ENCODE results near the gene FRMD1. TPM values are rescaled to one million over a fixed set of nuclear protein-coding genes. Genes with fewer than 3 reads are reported as not detected.

Gene FRMD1
- total RNA-seq, 1 donor, result under 0.01 TPM

DNA sequence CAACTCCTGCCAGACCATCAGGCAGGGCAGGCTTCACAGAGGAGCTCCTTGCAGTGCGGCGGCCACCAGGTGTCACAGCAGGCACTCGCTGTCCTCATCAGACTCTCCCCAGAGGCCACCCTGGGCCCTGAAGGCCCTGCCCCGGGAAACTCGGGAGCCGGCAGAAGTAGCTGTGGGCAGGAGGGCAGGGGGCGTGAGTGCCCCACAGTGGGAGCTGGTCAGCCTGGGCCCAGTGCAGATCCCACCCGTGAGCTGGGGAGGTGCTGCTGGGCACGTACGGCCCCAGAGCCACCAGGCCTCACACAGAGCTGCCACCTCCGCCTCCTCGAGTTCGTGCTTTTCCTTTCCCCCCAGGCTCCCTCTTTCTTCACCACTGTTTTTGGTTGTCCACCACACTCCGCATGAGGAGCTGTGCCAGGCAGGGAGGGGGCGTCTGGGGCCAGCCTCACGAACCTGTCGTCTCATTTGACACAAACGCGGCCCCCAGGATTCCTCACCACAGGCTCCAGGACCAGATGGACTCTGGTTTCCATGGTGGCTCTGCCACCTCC is 33.8 kb downstream of the FRMD1 start:
- peak; percentile 72 for DNase-seq (ENCODE audit: insufficient read length, low spot score, missing footprints)
- Histone ChIP-seq H3K4me2 (ENCODE audit: insufficient read depth, low read length) (no peak overlapping the region), H3K27ac (ENCODE audit: low read depth, low read length) (no peak overlapping the region), H3K36me3 (ENCODE audit: insufficient read depth, low read length) (no peaks in the 10 kb centered on the region), H3K4me3 (ENCODE audit: insufficient read depth, low read length) (no peak overlapping the region), H3K27me3 (ENCODE audit: insufficient read depth, low read length) (no peaks in the 10 kb centered on the region), H3K4me1 (ENCODE audit: insufficient read depth, low read length) (no peaks in the 10 kb centered on the region), H3K79me2 (ENCODE audit: insufficient read depth, low read length) (no peaks in the 10 kb centered on the region), H3K9me3 (ENCODE audit: low read depth, low read length) (peaks cover 6% of the 10 kb centered on the region), H4K20me1 (ENCODE audit: insufficient read depth, low read length) (no peaks in the 10 kb centered on the region), H2AFZ (ENCODE audit: low read length) (no peak overlapping the region)
- TF ChIP-seq, protein P1, sequence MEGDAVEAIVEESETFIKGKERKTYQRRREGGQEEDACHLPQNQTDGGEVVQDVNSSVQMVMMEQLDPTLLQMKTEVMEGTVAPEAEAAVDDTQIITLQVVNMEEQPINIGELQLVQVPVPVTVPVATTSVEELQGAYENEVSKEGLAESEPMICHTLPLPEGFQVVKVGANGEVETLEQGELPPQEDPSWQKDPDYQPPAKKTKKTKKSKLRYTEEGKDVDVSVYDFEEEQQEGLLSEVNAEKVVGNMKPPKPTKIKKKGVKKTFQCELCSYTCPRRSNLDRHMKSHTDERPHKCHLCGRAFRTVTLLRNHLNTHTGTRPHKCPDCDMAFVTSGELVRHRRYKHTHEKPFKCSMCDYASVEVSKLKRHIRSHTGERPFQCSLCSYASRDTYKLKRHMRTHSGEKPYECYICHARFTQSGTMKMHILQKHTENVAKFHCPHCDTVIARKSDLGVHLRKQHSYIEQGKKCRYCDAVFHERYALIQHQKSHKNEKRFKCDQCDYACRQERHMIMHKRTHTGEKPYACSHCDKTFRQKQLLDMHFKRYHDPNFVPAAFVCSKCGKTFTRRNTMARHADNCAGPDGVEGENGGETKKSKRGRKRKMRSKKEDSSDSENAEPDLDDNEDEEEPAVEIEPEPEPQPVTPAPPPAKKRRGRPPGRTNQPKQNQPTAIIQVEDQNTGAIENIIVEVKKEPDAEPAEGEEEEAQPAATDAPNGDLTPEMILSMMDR (IDR thresholded peaks at IDR 0.05; ENCODE audit: extremely low read depth, low read depth, low read length), result no peak

DNA sequence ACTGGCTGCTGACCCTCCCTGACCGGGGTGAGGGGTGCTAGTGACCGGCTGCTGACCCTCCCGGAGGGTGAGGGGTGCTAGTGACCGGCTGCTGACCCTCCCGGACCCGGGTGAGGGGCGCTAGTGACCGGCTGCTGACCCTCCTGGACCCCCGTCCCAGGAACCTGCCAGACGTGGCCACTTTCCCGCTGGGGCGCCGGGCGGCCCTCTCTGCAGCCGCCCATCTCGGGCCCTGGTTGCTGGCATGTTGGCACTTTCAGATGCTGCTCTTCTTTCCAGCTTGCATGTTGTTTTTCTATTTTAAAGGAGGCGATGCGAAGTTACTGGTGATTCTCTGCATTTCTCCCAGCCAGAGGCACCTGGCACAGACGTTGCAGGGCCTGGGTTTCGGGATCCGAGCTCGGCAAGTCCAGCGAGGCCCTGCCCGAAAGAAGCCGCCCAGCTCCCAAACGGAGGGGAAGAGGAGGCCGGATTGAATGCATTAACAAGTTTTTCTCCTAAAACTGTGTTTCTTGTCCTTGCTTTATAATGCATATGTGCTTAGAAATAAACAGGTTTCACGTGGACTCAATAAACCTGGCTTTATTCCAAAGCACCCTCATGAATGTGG is 34.4 kb downstream of the FRMD1 start:
- no peaks in the 10 kb centered on the region for H3K27me3 ChIP-seq (ENCODE audit: insufficient read depth, low read length)
- DNase-seq (ENCODE audit: insufficient read length, low spot score, missing footprints), result peak; percentile 77
- H3K4me1 ChIP-seq (ENCODE audit: insufficient read depth, low read length), result no peaks in the 10 kb centered on the region
- no peaks in the 10 kb centered on the region for H3K36me3 ChIP-seq (ENCODE audit: insufficient read depth, low read length)
- no peak overlapping the region for H3K4me3 ChIP-seq (ENCODE audit: insufficient read depth, low read length)
- H3K27ac ChIP-seq (ENCODE audit: low read depth, low read length), result no peak overlapping the region
- no peaks in the 10 kb centered on the region for H4K20me1 ChIP-seq (ENCODE audit: insufficient read depth, low read length)
- H3K9me3 ChIP-seq (ENCODE audit: low read depth, low read length), result peaks cover 9% of the 10 kb centered on the region
- TF ChIP-seq, protein P1 (IDR thresholded peaks at IDR 0.05; ENCODE audit: extremely low read depth, low read depth, low read length), result no peak
- no peaks in the 10 kb centered on the region for H3K79me2 ChIP-seq (ENCODE audit: insufficient read depth, low read length)
- no peak overlapping the region for H3K4me2 ChIP-seq (ENCODE audit: insufficient read depth, low read length)
- H2AFZ ChIP-seq (ENCODE audit: low read length), result no peak overlapping the region

DNA sequence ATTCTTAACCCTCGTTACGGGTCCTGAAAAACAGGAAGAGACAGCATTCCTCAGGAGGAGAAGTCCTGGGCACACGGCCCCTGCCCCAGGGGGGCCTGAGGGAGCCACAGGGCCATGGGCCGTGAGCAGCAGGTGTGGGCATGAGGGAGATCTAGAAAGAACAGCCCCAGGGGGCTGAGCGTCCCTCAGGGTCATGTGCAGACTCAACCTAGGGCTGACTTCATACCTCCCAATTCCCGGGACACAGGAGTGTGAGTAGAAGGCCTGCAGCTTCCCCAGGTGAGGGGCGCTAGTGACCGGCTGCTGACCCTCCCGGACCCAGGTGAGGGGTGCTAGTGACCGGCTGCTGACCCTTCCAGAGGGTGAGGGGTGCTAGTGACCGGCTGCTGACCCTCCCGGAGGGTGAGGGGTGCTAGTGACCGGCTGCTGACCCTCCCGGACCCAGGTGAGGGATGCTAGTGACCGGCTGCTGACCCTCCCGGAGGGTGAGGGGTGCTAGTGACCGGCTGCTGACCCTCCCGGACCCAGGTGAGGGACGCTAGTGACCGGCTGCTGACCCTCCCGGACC is 35.1 kb downstream of the FRMD1 start:
- Histone ChIP-seq H3K79me2 (ENCODE audit: insufficient read depth, low read length) (no peaks in the 10 kb centered on the region), H3K9me3 (ENCODE audit: low read depth, low read length) (peaks cover 13% of the 10 kb centered on the region), H3K4me3 (ENCODE audit: insufficient read depth, low read length) (no peak overlapping the region), H2AFZ (ENCODE audit: low read length) (no peak overlapping the region), H3K27ac (ENCODE audit: low read depth, low read length) (no peak overlapping the region), H3K4me1 (ENCODE audit: insufficient read depth, low read length) (no peaks in the 10 kb centered on the region), H3K27me3 (ENCODE audit: insufficient read depth, low read length) (no peaks in the 10 kb centered on the region), H4K20me1 (ENCODE audit: insufficient read depth, low read length) (no peaks in the 10 kb centered on the region), H3K4me2 (ENCODE audit: insufficient read depth, low read length) (no peak overlapping the region), H3K36me3 (ENCODE audit: insufficient read depth, low read length) (no peaks in the 10 kb centered on the region)
- peak; percentile 70 for DNase-seq (ENCODE audit: insufficient read length, low spot score, missing footprints)
- TF ChIP-seq, protein P1 (IDR thresholded peaks at IDR 0.05; ENCODE audit: extremely low read depth, low read depth, low read length), result no peak

DNA sequence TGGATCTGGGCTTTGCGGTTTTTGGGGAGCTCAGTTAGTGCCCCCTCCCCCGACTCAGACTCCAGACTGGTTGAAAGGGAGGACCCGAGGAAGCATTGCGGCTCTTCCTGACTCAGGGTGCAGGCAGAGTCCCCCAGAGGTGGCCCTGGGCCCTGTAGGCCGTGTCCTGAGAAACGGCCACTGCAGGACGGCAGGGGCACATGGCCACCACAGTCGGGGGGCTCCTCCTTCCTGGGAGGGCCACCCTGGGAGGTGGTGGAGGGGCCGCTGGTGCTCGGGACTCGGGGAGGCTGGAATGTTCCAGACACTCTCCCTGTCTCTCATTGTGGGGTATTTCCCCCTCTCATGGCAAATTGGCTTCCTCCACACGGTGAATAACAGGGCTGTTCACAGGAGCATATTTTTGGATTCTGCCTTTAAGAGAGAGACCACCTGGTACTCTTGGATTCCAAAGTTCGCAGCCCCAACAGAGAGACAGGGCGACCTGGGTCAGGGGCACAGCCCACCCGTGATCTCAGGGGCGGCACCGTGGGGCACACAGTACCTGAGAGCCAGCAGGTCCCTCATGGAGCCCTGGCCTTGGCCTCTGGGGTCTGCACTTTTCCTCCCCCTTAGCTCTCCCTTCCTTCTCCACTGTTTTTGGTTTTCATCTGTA is 35.7 kb downstream of the FRMD1 start:
- peak; percentile 73 for DNase-seq (ENCODE audit: insufficient read length, low spot score, missing footprints)
- Histone ChIP-seq H3K27ac (ENCODE audit: low read depth, low read length) (no peak overlapping the region), H2AFZ (ENCODE audit: low read length) (no peak overlapping the region), H3K27me3 (ENCODE audit: insufficient read depth, low read length) (no peaks in the 10 kb centered on the region), H3K9me3 (ENCODE audit: low read depth, low read length) (peaks cover 13% of the 10 kb centered on the region), H3K79me2 (ENCODE audit: insufficient read depth, low read length) (no peaks in the 10 kb centered on the region), H4K20me1 (ENCODE audit: insufficient read depth, low read length) (no peaks in the 10 kb centered on the region), H3K4me1 (ENCODE audit: insufficient read depth, low read length) (no peaks in the 10 kb centered on the region), H3K4me2 (ENCODE audit: insufficient read depth, low read length) (no peak overlapping the region), H3K4me3 (ENCODE audit: insufficient read depth, low read length) (no peak overlapping the region), H3K36me3 (ENCODE audit: insufficient read depth, low read length) (no peaks in the 10 kb centered on the region)
- TF ChIP-seq, protein P1 (IDR thresholded peaks at IDR 0.05; ENCODE audit: extremely low read depth, low read depth, low read length), result no peak

All from osteoblast (primary cell).